ENCODE data around the gene POLR3B.

- TF ChIP-seq CTCF (optimal IDR thresholded peaks at IDR 0.05 in 1 of 3, IDR thresholded peaks at IDR 0.05 in 1 of 3, conservative IDR thresholded peaks at IDR 0.05 in 1 of 3; ENCODE audit: extremely low read depth in 1 of 3, insufficient read depth in 2 of 3, low read length in 3 of 3), result no peak
- no peak for TF ChIP-seq EZH2 (IDR thresholded peaks at IDR 0.05; ENCODE audit: low read length)
These were observed 101.6 kb downstream of the POLR3B start for GRCh38 chr12:106459124-106459523.

Data from keratinocyte (primary cell).